ENCODE measurements around the gene RIC8B. TPM values are rescaled to one million over a fixed set of nuclear protein-coding genes. Genes with fewer than 3 reads are reported as not detected.

The RIC8B gene
- total RNA-seq, 1 experiment from 2014 or later: 29.0 TPM

GRCh38 chr12:106782619-106783018 is 8.1 kb downstream of the RIC8B start:
- Mint-ChIP-seq H3K36me3 (ENCODE audit: insufficient read depth in 1 of 3, low read depth in 3 of 3) (peaks cover 22 to 27% (median 27%) of the 10 kb centered on the region in 3 experiments; a peak in 6 of 7 replicates), H3K27ac (no peak overlapping the region; a peak in 1 of 7 replicates), H3K4me3 (no peak overlapping the region), H3K27me3 (ENCODE audit: low read depth) (no peaks in the 10 kb centered on the region), H3K4me1 (peaks cover 41 to 43% of the 10 kb centered on the region in 2 experiments), H3K9me3 (peaks cover 2 to 3% of the 10 kb centered on the region in 2 experiments; a peak in 1 of 5 replicates)
- H3T11ph ChIP-seq (ENCODE audit: low read length): no peak overlapping the region
- no peak overlapping the region for H2BK5ac ChIP-seq (ENCODE audit: insufficient read length, low read length)
- no peaks in the 10 kb centered on the region for H3K9me3 ChIP-seq (ENCODE audit: control insufficient read depth, low read depth, low read length)
- H3K18ac ChIP-seq (ENCODE audit: insufficient read length, low read depth, low read length): no peak overlapping the region
- no peak overlapping the region for H2BK20ac ChIP-seq (ENCODE audit: low read depth, low read length, poor library complexity, severe bottlenecking)
- H3K79me2 ChIP-seq (ENCODE audit: insufficient read depth, low read length): peaks cover 8% of the 10 kb centered on the region; the same call in 1 of the 2 replicates
- no peak overlapping the region for H3K14ac ChIP-seq (ENCODE audit: insufficient read depth, low read length)
- DNase-seq: no peak
- H2BK120ac ChIP-seq (ENCODE audit: low read depth, low read length, poor library complexity, severe bottlenecking): no peak overlapping the region
- no peak overlapping the region for H2BK15ac ChIP-seq (ENCODE audit: low read depth, low read length)
- no peak overlapping the region for H3K4ac ChIP-seq (ENCODE audit: low read depth, low read length)
- H3K4me2 ChIP-seq (ENCODE audit: insufficient read depth, insufficient read length, low read length): no peak overlapping the region
- H2AK5ac ChIP-seq (ENCODE audit: insufficient read length, low read length): no peak overlapping the region
- no peak for TF ChIP-seq CTCF (conservative IDR thresholded peaks at IDR 0.05)
- H4K8ac ChIP-seq (replicated peaks; ENCODE audit: insufficient read length, low read depth, low read length): no peak overlapping the region
- H2BK12ac ChIP-seq (ENCODE audit: insufficient read length, low read depth, low read length): no peak overlapping the region
- H3K23me2 ChIP-seq (ENCODE audit: insufficient read length, low read depth, low read length, poor library complexity, severe bottlenecking): no peaks in the 10 kb centered on the region
- H3K27ac ChIP-seq (ENCODE audit: insufficient read length, low read depth, low read length): no peak overlapping the region
- H3K56ac ChIP-seq (ENCODE audit: insufficient read length, low read depth, low read length): no peak overlapping the region
- H4K91ac ChIP-seq (ENCODE audit: insufficient read length, low read depth, low read length): no peak overlapping the region
- no peak overlapping the region for H2AFZ ChIP-seq (ENCODE audit: low read length)
- no peaks in the 10 kb centered on the region for H4K20me1 ChIP-seq (ENCODE audit: control insufficient read depth, insufficient read depth, insufficient read length)
- no peaks in the 10 kb centered on the region for H3K27me3 ChIP-seq (ENCODE audit: insufficient read depth, low read length)
- H3K79me1 ChIP-seq (ENCODE audit: insufficient read depth, low read depth, low read length, poor library complexity, severe bottlenecking): peaks cover 6% of the 10 kb centered on the region
- H3K23ac ChIP-seq (ENCODE audit: insufficient read length, low read depth, low read length): no peak overlapping the region
- H3K4me1 ChIP-seq (ENCODE audit: insufficient read depth, low read length): peaks cover 6% of the 10 kb centered on the region; the same call in 1 of the 2 replicates
- H4K5ac ChIP-seq (ENCODE audit: insufficient read length, low read depth, low read length): no peak overlapping the region
- no CpG with 5 or more reads among the region's 1 CpG for WGBS (ENCODE audit: extremely low coverage, insufficient read length, low lambda C conversion rate)
- H3K9ac ChIP-seq (ENCODE audit: extremely low read depth, insufficient read length, low read length): no peak overlapping the region

All from H9 (cell line).